Activated CD4-positive, alpha-beta T cell treated with anti-CD3 and anti-CD28 coated beads, Interleukin-2, amount 50 U/mL, for 48 hours (primary cell): ENCODE results near the gene OR2V2.

Experiments
- DNase-seq, 2 experiments: peaks; one replicate each; pipeline ENCODE4 v3.0.0-alpha.2; 2020

OR2V2 gene

GRCh38 chr5:181149806-181150733, 2.7 kb downstream of the OR2V2 start:
- DNase-seq = no peak

- no peak for DNase-seq
Observed at GRCh38 chr5:181151146-181151545, 3.8 kb downstream of the OR2V2 start.

GRCh38 chr5:181152406-181152805, 5.0 kb downstream of the OR2V2 start:
- no peak for DNase-seq

DNA sequence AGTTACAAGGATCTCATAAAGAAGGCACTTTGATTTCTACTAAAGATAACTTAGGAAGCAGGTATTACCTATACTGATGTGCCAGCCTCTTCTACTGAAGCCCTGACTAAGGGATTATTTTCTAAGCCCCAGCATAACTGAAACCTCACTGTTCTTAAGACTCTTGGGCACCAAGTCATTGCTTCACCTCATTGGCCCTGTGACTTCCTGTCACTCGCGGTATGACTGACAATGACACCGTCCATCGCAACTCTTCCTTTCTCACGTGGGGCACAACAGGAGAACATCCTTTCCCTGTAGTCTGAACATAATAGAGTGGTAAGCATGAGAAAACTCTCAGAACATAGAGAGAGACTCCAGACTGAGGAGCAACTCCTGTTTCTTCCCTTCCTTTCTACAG, 6.4 kb downstream of the OR2V2 start:
- peak; percentile 9 to 25 for DNase-seq

DNA sequence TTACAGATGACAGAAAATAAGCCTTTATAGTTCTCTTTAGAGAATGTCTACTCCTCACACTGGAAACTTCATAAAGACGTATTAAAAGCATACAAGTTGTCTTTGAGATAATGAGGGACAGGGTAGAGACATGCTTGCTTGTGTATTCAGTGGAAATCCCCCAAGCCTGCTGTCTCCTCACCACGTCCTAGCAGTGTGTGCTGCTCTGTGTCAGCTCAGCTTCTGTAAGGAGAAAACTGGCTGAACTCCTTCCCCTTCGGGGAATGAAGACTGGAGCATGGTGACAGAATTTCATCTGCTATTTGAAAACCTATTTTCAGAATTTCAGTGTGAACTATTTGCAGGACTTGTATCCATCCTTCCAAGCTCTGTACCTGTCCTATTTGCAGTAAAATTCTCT, 9.4 kb downstream of the OR2V2 start:
- DNase-seq = no peak

GRCh38 chr5:181158869-181159268, 11.5 kb downstream of the OR2V2 start:
- no peak for DNase-seq

DNA sequence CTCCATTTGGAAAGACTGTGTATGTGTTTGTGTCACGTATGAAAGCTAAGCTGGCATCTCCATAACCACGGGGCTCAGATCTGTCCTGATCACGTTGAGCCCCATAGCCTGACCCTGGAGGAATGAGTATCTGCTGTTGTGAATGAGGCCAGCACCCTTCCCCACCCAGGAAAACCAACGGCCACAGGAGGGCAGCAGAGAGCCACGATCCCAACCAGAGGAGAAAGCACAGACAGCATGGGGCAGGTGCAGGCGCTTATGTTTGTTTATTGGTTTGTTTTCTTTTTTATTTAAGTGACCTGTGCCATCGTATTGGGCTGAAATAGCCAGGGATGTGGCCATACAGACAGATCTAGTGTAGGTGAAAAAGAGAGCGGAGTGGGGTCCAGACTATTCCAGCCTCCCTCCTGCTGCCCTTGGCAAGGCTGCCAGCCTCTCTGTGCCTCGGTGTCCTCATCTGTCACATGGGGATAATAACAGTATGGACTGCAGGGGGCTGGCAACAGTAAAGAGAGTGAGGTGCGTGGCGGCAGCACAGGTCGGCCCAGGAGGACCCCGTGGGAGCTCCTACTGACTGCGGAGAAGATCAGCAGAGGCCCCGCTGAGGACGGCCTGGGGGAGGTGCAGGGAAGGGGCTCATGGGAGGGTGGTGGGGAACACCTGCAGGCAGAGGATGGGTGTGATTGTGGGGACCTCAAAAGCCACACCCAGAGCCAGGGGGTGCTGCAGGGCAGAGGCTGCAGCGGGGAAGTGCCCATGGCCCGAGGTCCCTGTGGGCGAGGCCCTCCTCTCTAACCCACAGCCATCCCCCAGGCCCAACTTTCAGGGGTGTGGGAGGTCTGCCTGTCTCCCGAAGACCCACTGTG, 12.1 kb downstream of the OR2V2 start:
- peak; percentile 97 to 98 for DNase-seq

DNA sequence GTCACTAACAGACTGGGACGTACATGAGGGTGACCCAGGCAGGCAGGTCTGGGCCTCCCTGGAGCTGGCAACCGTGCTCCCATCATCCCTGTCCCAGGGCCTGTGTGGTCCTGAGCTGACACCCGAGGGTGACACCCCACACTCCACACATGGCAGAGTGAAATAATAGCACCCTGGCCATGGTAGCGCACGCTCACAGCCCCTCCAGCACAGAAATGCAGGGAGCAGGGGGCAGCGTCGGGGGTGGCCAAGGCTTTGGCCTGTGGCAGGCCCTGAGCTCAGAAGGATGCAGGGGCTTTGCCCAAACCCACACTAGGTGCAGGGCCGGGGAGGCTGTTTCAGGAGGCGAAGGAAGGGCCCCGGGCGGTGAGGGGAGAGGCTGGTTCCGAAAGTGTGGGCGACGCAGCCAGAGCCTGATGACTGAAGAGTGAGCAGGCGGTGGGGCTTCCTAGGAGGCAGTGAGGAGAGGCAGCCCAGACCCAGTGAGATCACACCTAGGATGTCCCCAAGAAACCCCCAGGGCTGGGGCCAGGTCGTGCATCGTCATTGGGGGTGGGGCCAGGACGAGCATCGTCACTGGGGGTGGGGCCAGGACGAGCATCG, 12.9 kb downstream of the OR2V2 start:
- peak; percentile 79 to 83 for DNase-seq

- DNase-seq = peak; percentile 57 to 59
Observed at GRCh38 chr5:181160755-181161533, 13.6 kb downstream of the OR2V2 start.

GRCh38 chr5:181161534-181162175, 14.3 kb downstream of the OR2V2 start:
- no peak for DNase-seq

GRCh38 chr5:181163487-181164075, 16.2 kb downstream of the OR2V2 start:
- no peak for DNase-seq

GRCh38 chr5:181164076-181164952, 16.9 kb downstream of the OR2V2 start:
- DNase-seq = peak; percentile 59 to 64

DNA sequence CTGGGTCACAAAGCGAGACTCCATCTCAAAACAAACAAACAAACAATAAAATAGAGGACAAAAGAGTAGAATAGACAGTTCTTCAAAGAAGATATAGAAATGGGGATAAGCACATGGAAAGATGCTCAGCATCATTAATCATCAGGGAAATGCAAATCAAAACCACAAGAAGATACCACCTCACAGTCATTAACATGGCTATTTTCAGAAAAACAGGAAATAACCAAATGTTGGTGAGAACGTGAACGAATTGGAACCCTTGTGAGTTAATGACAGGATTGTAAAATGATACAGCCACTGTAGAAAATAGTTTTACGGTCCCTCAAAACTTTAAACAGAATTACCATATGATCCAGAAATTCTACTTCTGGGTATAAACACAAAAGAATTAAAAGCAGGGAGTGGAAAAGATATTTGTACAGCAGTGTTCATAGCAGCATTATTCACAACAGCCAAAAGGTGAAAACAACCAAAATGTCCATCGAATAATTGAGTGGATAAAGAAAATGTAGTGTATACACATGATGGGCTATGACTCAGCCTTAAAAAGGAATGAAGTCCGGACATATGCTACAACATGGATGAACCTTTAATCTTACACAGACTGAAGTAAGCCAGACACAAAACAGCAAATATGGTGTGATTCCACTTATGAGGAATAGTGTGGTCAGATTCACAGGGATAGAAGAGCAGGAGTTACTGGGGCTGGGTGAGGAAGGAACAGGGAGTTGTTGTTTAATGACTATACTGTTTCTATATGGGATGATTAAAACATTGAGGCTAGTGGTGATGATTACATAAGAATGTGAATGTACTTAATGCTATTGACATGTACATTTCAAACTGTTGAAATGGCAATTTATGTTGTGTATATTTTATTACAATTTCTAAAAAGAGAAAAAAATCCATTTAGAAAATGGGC, 19.7 kb downstream of the OR2V2 start:
- no peak for DNase-seq

DNA sequence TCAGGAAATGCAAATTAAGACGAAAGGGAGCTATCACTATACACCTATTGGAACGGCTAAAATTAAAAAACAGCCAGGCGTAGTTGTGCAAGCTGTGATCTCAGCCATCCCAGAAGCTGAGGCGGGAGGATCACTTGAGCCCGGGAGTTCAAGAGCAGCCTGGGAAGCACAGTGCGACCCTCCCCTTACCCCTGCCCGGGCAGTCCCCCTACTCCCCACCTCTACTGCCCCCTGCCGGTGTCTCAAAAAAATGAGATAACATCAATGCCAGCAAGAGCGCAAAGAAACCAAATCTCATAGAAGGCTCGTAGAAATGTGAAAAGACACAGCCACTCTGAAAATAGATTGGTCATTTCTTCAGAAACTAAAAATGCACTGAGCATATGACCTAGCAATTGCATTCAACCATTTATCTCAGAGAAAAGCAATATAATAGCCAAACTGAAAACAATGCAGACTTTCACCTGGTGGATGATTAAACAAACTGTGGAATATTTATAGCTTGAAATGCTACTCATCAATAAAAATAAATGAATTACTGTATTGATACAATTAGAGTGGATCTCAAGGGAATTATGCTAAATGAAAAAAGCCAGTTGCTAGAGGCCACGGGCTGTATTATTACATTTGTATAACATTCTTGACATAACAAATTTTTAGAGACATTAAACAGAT, 20.6 kb downstream of the OR2V2 start:
- peak in 1 of 2 experiments; percentile 51 for DNase-seq

GRCh38 chr5:181168595-181169118, 21.3 kb downstream of the OR2V2 start:
- no peak for DNase-seq

- peak; percentile 87 to 89 for DNase-seq
Observed at GRCh38 chr5:181169459-181170236, 22.3 kb downstream of the OR2V2 start.

GRCh38 chr5:181170237-181170825, 22.9 kb downstream of the OR2V2 start:
- DNase-seq = no peak
